SK-N-SH (cell line): ENCODE data around the gene KCNA1. TPM values are rescaled to one million over a fixed set of nuclear protein-coding genes. Genes with fewer than 3 reads are reported as not detected.
"Not testable (repeated sequence)": the region's sequence is repeated elsewhere in the genome, so short reads cannot be mapped to it uniquely, and the experiment has no call there.

ENCODE experiments used
- CTCF ChIA-PET: fragments of 300-600, 350-600 bp; formaldehyde crosslinking; extraction: SDS; loops from one replicate; lab custom pipeline; 2021; lab: Yijun Ruan, JAX
- POLR2A ChIA-PET: fragments of 350-600 bp; sonication (Branson Sonifier 250); formaldehyde crosslinking; extraction: SDS; loops from one replicate; lab custom pipeline; 2020; ENCODE audit warnings: antibody characterized with exemption, inconsistent platforms; lab: Yijun Ruan, JAX
- DNase-seq: peaks from one replicate; pipeline ENCODE4 v3.0.0; 2012
- H2AFZ ChIP-seq: fragments of 200-600 bp; sonication (generic); 2 replicates; pipeline ENCODE4 v1.8.1; 2016; ENCODE audit warnings: antibody characterized with exemption, mild to moderate bottlenecking, low read depth
- H3F3A ChIP-seq: fragments of 200-600 bp; sonication (generic); replicated peaks from 2 replicates; pipeline ENCODE3; 2016; ENCODE audit warnings: antibody characterized with exemption, mild to moderate bottlenecking; ENCODE audit not compliant: insufficient read depth
- H3K27ac ChIP-seq, 2 experiments: fragments of 200-500 bp in 1 of 2; fragments of 200-600 bp in 1 of 2; sonication (Bioruptor generic) in 1 of 2; sonication (generic), shearing (Covaris generic) in 1 of 2; 2 replicates each; pipeline versions ENCODE4 v1.5.1 to v1.6.1; 2014 to 2016; ENCODE audit warnings: low read depth in 2 of 2, inconsistent platforms in 1 of 2, low read length in 1 of 2, mild to moderate bottlenecking in 1 of 2, mixed read lengths in 1 of 2
- H3K27me3 ChIP-seq: fragments of 200-600 bp; sonication (generic), shearing (Covaris generic); 2 replicates; pipeline ENCODE4 v1.6.1; 2016; ENCODE audit warnings: mixed run types; ENCODE audit not compliant: insufficient read depth
- H3K36me3 ChIP-seq, 2 experiments: fragments of 200-500 bp in 1 of 2; fragments of 200-600 bp in 1 of 2; sonication (Bioruptor generic) in 1 of 2; sonication (generic) in 1 of 2; replicated peaks in 1 of 2; 2 replicates each; pipeline versions ENCODE3 to v1.5.1; 2014 to 2016; ENCODE audit warnings: low read length in 1 of 2, mild to moderate bottlenecking in 1 of 2; ENCODE audit not compliant: insufficient read depth in 2 of 2, control insufficient read depth in 1 of 2
- H3K4me1 ChIP-seq, 2 experiments: fragments of 200-500 bp in 1 of 2; fragments of 200-600 bp in 1 of 2; sonication (Bioruptor generic) in 1 of 2; sonication (generic), shearing (Covaris generic) in 1 of 2; 2 replicates each; pipeline versions ENCODE4 v1.5.1 to v1.6.1; 2014 to 2016; ENCODE audit warnings: low read depth in 1 of 2, low read length in 1 of 2, mixed run types in 1 of 2; ENCODE audit not compliant: insufficient read depth in 2 of 2, control insufficient read depth in 1 of 2
- H3K4me2 ChIP-seq: fragments of 200-600 bp; sonication (generic), shearing (Covaris generic); 2 replicates; pipeline ENCODE4 v1.6.1; 2017; ENCODE audit warnings: mixed run types
- H3K4me3 ChIP-seq, 2 experiments: fragments of 200-500 bp in 1 of 2; fragments of 200-600 bp in 1 of 2; sonication (Bioruptor generic) in 1 of 2; sonication (generic), shearing (Covaris generic) in 1 of 2; 2 replicates each; pipeline versions ENCODE4 v1.5.1 to v1.8.1; 2014 to 2016; ENCODE audit warnings: low read depth in 2 of 2, inconsistent platforms in 1 of 2, low read length in 1 of 2, mild to moderate bottlenecking in 1 of 2, mixed read lengths in 1 of 2, moderate library complexity in 1 of 2
- H3K79me2 ChIP-seq: fragments of 200-600 bp; sonication (generic); 2 replicates; pipeline ENCODE4 v1.8.1; 2017; ENCODE audit warnings: mild to moderate bottlenecking; ENCODE audit not compliant: insufficient read depth
- H3K9ac ChIP-seq: fragments of 200-600 bp; sonication (generic); 2 replicates; pipeline ENCODE4 v1.6.1; 2017; ENCODE audit warnings: mixed run types
- H3K9me2 ChIP-seq: fragments of 200-600 bp; sonication (generic); 2 replicates; pipeline ENCODE4 v1.6.1; 2017; ENCODE audit warnings: mixed run types
- H3K9me3 ChIP-seq: fragments of 200-600 bp; sonication (generic); 2 replicates; pipeline ENCODE4 v1.6.1; 2017; ENCODE audit warnings: mixed run types, mild to moderate bottlenecking, moderate library complexity
- H4K20me1 ChIP-seq: fragments of 200-600 bp; sonication (generic); 2 replicates; pipeline ENCODE4 v1.6.1; 2017; ENCODE audit warnings: mild to moderate bottlenecking, mixed run types; ENCODE audit not compliant: insufficient read depth
- EP300 ChIP-seq, 2 experiments: IDR thresholded peaks; 2 replicates each; pipeline versions ENCODE4 v1.4.0 to v1.6.1; 2012; ENCODE audit warnings: borderline replicate concordance in 1 of 2, low read depth in 1 of 2, low read length in 1 of 2
- FOXM1 ChIP-seq: IDR thresholded peaks from 2 replicates; pipeline ENCODE4 v1.4.0; 2012; ENCODE audit warnings: low read depth, mild to moderate bottlenecking
- IRF3 ChIP-seq: fragments of 150-350 bp; IDR thresholded peaks from 2 replicates; pipeline ENCODE4 v1.6.1; 2016; ENCODE audit warnings: mild to moderate bottlenecking, low read depth, low read length
- MAX ChIP-seq: IDR thresholded peaks from 2 replicates; pipeline ENCODE4 v1.4.0; 2012; ENCODE audit warnings: low read depth
- MEF2A ChIP-seq: IDR thresholded peaks from 2 replicates; pipeline ENCODE4 v1.4.0; 2012; ENCODE audit warnings: low read depth, borderline replicate concordance
- NRF1 ChIP-seq: IDR thresholded peaks from 2 replicates; pipeline ENCODE4 v1.6.1; 2012; ENCODE audit warnings: low read depth, mild to moderate bottlenecking, low read length
- POLR2AphosphoS5 ChIP-seq: IDR thresholded peaks from 2 replicates; pipeline ENCODE4 v1.6.1; 2012; ENCODE audit warnings: low read depth, low read length
- RCOR1 ChIP-seq: fragments of 150-350 bp; IDR thresholded peaks from 2 replicates; pipeline ENCODE4 v1.6.1; 2017; ENCODE audit warnings: antibody characterized with exemption, low read length
- RFX5 ChIP-seq: IDR thresholded peaks from 2 replicates; pipeline ENCODE4 v1.6.1; 2012; ENCODE audit warnings: mild to moderate bottlenecking, improper control_type of control experiment, low read length
- RXRA ChIP-seq: IDR thresholded peaks from 2 replicates; pipeline ENCODE4 v1.4.0; 2012; ENCODE audit warnings: low read depth, mild to moderate bottlenecking, borderline replicate concordance
- SIN3A ChIP-seq: IDR thresholded peaks from 2 replicates; pipeline ENCODE4 v1.6.1; 2012; ENCODE audit warnings: low read depth, mild to moderate bottlenecking, low read length, moderate library complexity, borderline replicate concordance
- TCF12 ChIP-seq: IDR thresholded peaks from 2 replicates; pipeline ENCODE4 v1.4.0; 2012
- USF1 ChIP-seq: IDR thresholded peaks from 2 replicates; pipeline ENCODE4 v1.4.0; 2012; ENCODE audit warnings: low read depth, borderline replicate concordance
- WGBS: methylation state at CpG from one replicate; pipeline ENCODE4 v1.1.6; 2017; ENCODE audit warnings: low lambda C conversion rate; 5-methylcytosine and 5-hydroxymethylcytosine counted together
- polyA plus RNA-seq, 3 experiments: library from polyadenylated mRNA; depleted of rRNA; stranded (reverse); fragments of >200 nt; gene quantifications; 2 replicates each; pipeline ENCODE4 v1.2.3, GENCODE V29; 2012
- TF ChIP-seq, protein P1 (sequence below): fragments of 200-600 bp; sonication (generic); IDR thresholded peaks from 2 replicates; pipeline ENCODE4 v1.6.1; 2017; ENCODE audit warnings: antibody characterized with exemption, mild to moderate bottlenecking, moderate library complexity

Gene KCNA1
- polyA plus RNA-seq, 1 of the 3 experiments (the other 2 are of a cell fraction): not detected

DNA sequence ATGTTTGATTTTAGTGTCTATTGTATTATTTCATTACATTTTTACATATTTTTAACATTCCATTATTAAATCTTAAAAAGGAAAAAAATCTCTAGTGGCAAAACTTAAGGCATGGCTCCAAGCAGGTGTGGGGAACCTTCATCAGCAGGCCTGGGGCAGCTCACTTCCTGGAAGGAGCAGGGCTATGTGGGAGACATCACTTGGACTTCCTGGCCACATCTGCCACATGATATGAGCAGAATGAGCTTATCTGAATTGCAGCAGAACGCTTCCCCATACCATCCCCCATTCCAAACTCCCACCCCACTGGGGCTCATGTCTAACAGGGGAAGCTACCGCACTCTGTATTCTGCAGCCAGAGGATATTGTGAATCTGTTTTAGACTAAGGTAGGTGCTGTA is 35.0 kb upstream of the KCNA1 start:
- no peaks in the 10 kb centered on the region for H3K9me2 ChIP-seq
- no peak overlapping the region for H3K4me3 ChIP-seq
- CTCF ChIA-PET: interaction anchor here (2.8 kb wide), 1 partner anchor 17 kb away, joined by 11 read pairs; no protein-coding TSS in a partner anchor
- H3K27me3 ChIP-seq: peaks cover 39% of the 10 kb centered on the region; the same call in 1 of the 2 replicates
- H3K79me2 ChIP-seq: no peaks in the 10 kb centered on the region
- POLR2A ChIA-PET: no interaction called here
- H3K27ac ChIP-seq: no peak overlapping the region
- no peaks in the 10 kb centered on the region for H3K36me3 ChIP-seq
- TF ChIP-seq POLR2AphosphoS5 (no peak), NRF1 (no peak), TCF12 (no peak), MAX (no peak), RCOR1 (no peak), SIN3A (no peak)
- TF ChIP-seq, protein P1, sequence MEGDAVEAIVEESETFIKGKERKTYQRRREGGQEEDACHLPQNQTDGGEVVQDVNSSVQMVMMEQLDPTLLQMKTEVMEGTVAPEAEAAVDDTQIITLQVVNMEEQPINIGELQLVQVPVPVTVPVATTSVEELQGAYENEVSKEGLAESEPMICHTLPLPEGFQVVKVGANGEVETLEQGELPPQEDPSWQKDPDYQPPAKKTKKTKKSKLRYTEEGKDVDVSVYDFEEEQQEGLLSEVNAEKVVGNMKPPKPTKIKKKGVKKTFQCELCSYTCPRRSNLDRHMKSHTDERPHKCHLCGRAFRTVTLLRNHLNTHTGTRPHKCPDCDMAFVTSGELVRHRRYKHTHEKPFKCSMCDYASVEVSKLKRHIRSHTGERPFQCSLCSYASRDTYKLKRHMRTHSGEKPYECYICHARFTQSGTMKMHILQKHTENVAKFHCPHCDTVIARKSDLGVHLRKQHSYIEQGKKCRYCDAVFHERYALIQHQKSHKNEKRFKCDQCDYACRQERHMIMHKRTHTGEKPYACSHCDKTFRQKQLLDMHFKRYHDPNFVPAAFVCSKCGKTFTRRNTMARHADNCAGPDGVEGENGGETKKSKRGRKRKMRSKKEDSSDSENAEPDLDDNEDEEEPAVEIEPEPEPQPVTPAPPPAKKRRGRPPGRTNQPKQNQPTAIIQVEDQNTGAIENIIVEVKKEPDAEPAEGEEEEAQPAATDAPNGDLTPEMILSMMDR: no peak
- TF ChIP-seq, all 33 proteins: peak for 0
- 41% methylated on average over 2 of the region's 2 CpGs for WGBS
- no peak for DNase-seq
- Histone ChIP-seq H3K4me1 (no peaks in the 10 kb centered on the region), H4K20me1 (no peaks in the 10 kb centered on the region), H2AFZ (no peak overlapping the region), H3K4me2 (no peak overlapping the region), H3K9ac (no peak overlapping the region), H3K9me3 (0 out of 2 replicates have a peak, but pooled peaks cover 5% of the 10 kb centered on the region), H3F3A (no peaks in the 10 kb centered on the region)

DNA sequence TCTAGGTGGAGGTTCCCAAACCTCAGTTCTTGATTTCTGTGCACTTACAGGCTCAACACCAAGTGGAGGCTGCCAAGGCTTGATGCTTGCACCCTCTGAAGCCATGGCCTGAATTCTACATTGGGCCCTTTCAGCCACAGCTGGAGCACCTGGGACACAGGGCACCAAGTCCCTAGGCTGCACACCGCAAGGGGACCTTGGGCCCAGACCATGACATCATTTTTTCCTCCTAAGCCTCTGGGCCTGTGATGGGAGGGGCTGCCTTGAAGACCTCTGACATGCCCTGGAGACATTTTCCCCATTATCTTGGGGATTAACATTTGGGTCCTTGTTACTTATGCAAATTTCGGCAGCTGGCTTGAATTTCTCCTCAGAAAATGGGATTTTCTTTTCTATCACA is 30.2 kb upstream of the KCNA1 start:
- H3K9me3 ChIP-seq, H3K4me2 ChIP-seq, H3F3A ChIP-seq, H2AFZ ChIP-seq, H3K9ac ChIP-seq, DNase-seq, H3K9me2 ChIP-seq, H3K36me3 ChIP-seq, H3K4me1 ChIP-seq, POLR2A ChIA-PET, H3K27ac ChIP-seq, H3K79me2 ChIP-seq, CTCF ChIA-PET, H3K4me3 ChIP-seq, H4K20me1 ChIP-seq: not testable (repeated sequence)
- 2% methylated on average over 2 of the region's 2 CpGs for WGBS
- peaks cover 32% of the 10 kb centered on the region; the same call in 1 of the 2 replicates for H3K27me3 ChIP-seq

GRCh38 chr12:4881266-4882064 is 28.2 kb upstream of the KCNA1 start:
- H3K36me3 ChIP-seq: no peaks in the 10 kb centered on the region
- H3K9me2 ChIP-seq: no peaks in the 10 kb centered on the region
- peaks cover 23% of the 10 kb centered on the region; the same call in 1 of the 2 replicates for H3K27me3 ChIP-seq
- no peaks in the 10 kb centered on the region for H3K4me1 ChIP-seq
- no peak overlapping the region for H2AFZ ChIP-seq
- no peaks in the 10 kb centered on the region for H3K79me2 ChIP-seq
- no peak overlapping the region for H3K9ac ChIP-seq
- H3K27ac ChIP-seq: no peak overlapping the region
- H3K4me3 ChIP-seq: no peak overlapping the region
- H3K9me3 ChIP-seq: no peaks in the 10 kb centered on the region
- no peak for DNase-seq
- no peak overlapping the region for H3K4me2 ChIP-seq
- CTCF ChIA-PET: interaction anchor here (1.0 kb wide), 1 partner anchor 24 kb away, joined by 3 read pairs; no protein-coding TSS in a partner anchor
- POLR2A ChIA-PET: no interaction called here
- WGBS: 17% methylated on average over 20 of the region's 20 CpGs
- H3F3A ChIP-seq: no peaks in the 10 kb centered on the region
- no peaks in the 10 kb centered on the region for H4K20me1 ChIP-seq
- no peak for TF ChIP-seq TCF12
- no peak for TF ChIP-seq FOXM1
- TF ChIP-seq IRF3: no peak
- no peak for TF ChIP-seq RXRA
- TF ChIP-seq, protein P1: no peak
- TF ChIP-seq USF1: no peak
- no peak for TF ChIP-seq EP300 (IDR thresholded peaks at IDR 0.05; ENCODE audit: borderline replicate concordance in 1 of 2, low read depth in 1 of 2, low read length in 1 of 2)
- no peak for TF ChIP-seq MEF2A
- TF ChIP-seq RFX5: no peak
